GM18508 (cell line): Measurements from ENCODE around the gene WEE2.

Source experiments
- ATAC-seq: cut with Tn5 transposase; IDR thresholded peaks from one replicate; pipeline ENCODE4 v1.9.1; 2021; ENCODE audit warnings: moderate number of reproducible peaks; ENCODE audit not compliant: insufficient read depth, unreplicated experiment

The WEE2 gene

GRCh38 chr7:141708351-141708750, at the start of gene WEE2:
WEE2 (plus strand) TSS chr7:141708353; CDS start chr7:141708759, 406 bp downstream.
- ATAC-seq: no peak

GRCh38 chr7:141659501-141659900, 48.7 kb upstream of the WEE2 start:
- ATAC-seq: no peak

- no peak for ATAC-seq
These were observed 47.9 kb upstream of the WEE2 start for GRCh38 chr7:141660259-141660658.

- ATAC-seq: no peak
These were observed 44.9 kb upstream of the WEE2 start for GRCh38 chr7:141663081-141663849.

- no peak for ATAC-seq
These were observed 43.7 kb upstream of the WEE2 start for GRCh38 chr7:141664450-141664849.

- ATAC-seq: no peak
These were observed 42.7 kb upstream of the WEE2 start for GRCh38 chr7:141665208-141666035.

GRCh38 chr7:141666071-141666470, 42.1 kb upstream of the WEE2 start:
- no peak for ATAC-seq

- no peak for ATAC-seq
These were observed 39.3 kb upstream of the WEE2 start for GRCh38 chr7:141668853-141669252.

- ATAC-seq: no peak
These were observed 36.3 kb upstream of the WEE2 start for GRCh38 chr7:141671705-141672496.

GRCh38 chr7:141673346-141673745, 34.8 kb upstream of the WEE2 start:
- ATAC-seq: no peak

GRCh38 chr7:141674171-141674671, 33.9 kb upstream of the WEE2 start:
- no peak for ATAC-seq

- ATAC-seq: no peak
These were observed 33.5 kb upstream of the WEE2 start for GRCh38 chr7:141674702-141675101.

- ATAC-seq: no peak
These were observed 32.5 kb upstream of the WEE2 start for GRCh38 chr7:141675436-141676215.

- no peak for ATAC-seq
These were observed 31.5 kb upstream of the WEE2 start for GRCh38 chr7:141676618-141677017.

GRCh38 chr7:141679014-141679413, 29.1 kb upstream of the WEE2 start:
- ATAC-seq: no peak

- no peak for ATAC-seq
These were observed 22.7 kb upstream of the WEE2 start for GRCh38 chr7:141685285-141686023.

GRCh38 chr7:141686074-141686473, 22.1 kb upstream of the WEE2 start:
- ATAC-seq: no peak

GRCh38 chr7:141686670-141687069, 21.5 kb upstream of the WEE2 start:
- ATAC-seq: no peak

- ATAC-seq: no peak
These were observed 20.1 kb upstream of the WEE2 start for GRCh38 chr7:141688043-141688442.
